Activated naive CD4-positive, alpha-beta T cell treated with anti-CD3 and anti-CD28 coated beads, Interleukin-2, amount 10 ng/mL, durations not matched to agents 7 days and 5 days (primary cell): Measurements from ENCODE around the gene ABT1.

Experiments used
- CTCF ChIA-PET: fragments of 350-600 bp; sonication (Branson Sonifier 250); formaldehyde crosslinking; loops from one replicate; lab custom pipeline; 2021; ENCODE audit warnings: antibody characterized with exemption; lab: Charles Lee
- DNase-seq: peaks from one replicate; pipeline ENCODE4 v3.0.0-alpha.2; 2020
- H3K27ac Mint-ChIP-seq: one replicate; pipeline ENCODE4 v1.8.0; 2021; ENCODE audit warnings: mild to moderate bottlenecking, moderate library complexity, mixed read lengths
- H3K27me3 Mint-ChIP-seq: one replicate; pipeline ENCODE4 v1.8.0; 2021; ENCODE audit warnings: mild to moderate bottlenecking, mixed read lengths
- H3K36me3 Mint-ChIP-seq: one replicate; pipeline ENCODE4 v1.8.0; 2021; ENCODE audit warnings: mixed read lengths
- H3K4me1 Mint-ChIP-seq: one replicate; pipeline ENCODE4 v1.8.0; 2021; ENCODE audit warnings: mixed read lengths
- H3K4me3 Mint-ChIP-seq: one replicate; pipeline ENCODE4 v1.8.0; 2021; ENCODE audit warnings: mild to moderate bottlenecking, moderate library complexity, mixed read lengths
- H3K9me3 Mint-ChIP-seq: one replicate; pipeline ENCODE4 v1.8.0; 2021; ENCODE audit warnings: mixed read lengths

Gene ABT1

DNA sequence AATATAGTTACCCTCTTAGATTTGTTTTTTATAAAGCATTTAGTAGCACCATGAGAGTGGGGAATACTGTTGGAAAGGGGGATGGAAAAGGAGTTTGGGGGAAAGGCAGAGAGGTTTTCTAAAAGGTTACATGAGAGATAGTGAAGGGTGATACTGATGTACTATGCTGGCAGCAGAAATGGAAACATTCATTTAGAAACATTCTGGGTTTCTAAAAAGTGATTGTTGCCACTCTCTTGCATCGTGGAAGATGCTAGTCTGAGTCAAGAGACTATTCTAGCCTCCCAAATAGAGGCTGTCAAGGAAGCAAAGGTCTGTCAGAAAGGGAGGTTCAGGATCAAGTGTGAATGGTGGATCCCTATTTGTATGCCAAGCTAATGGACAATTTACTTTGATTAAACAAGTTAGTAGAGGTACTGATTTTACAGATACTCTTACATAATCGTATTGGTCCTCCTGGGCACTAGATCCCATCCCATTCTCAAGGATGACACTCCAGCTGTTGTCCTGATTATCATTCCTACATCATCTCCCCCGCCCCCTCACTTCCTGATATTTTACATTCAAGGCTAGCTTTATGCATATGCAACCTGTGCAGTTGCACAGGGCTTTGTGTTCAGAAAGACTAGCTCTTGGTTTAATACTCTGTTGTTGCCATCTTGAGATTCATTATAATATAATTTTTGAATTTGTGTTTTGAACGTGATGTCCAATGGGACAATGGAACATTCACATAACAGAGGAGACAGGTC is 15.4 kb upstream of the ABT1 start:
- Mint-ChIP-seq H3K27ac (no peak overlapping the region), H3K27me3 (peaks cover 63% of the 10 kb centered on the region), H3K4me1 (peaks cover 17% of the 10 kb centered on the region), H3K9me3 (peaks cover 11% of the 10 kb centered on the region), H3K4me3 (no peak overlapping the region), H3K36me3 (no peaks in the 10 kb centered on the region)
- CTCF ChIA-PET: interaction anchor here (1.3 to 1.4 kb wide), 2 partner anchors 10 to 15 kb away, joined by 3 read pairs; no protein-coding TSS in a partner anchor
- DNase-seq: no peak

DNA sequence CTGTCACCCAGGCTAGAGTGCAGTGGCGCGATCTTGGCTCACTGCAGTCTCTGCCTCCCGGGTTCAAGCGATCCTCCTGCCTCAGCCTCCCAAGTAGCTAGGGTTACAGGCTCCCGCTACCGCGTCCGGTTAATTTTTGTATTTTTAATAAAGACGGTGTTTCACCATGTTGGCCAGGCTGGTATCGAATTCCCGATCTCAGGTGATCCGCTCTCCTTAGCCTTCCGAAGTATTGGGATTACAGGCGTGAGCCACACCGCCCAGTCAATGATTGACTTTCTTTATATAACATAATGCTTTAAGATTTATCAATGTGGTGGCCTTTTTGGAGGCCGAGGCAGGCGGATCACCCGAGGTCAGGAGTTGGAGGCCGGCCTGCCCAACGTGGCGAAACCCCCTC is 7.8 kb upstream of the ABT1 start:
- CTCF ChIA-PET: interaction anchor here (0.7 to 1.2 kb wide), 2 partner anchors 11 to 247 kb away, joined by 3 read pairs; no protein-coding TSS in a partner anchor
- peaks cover 59% of the 10 kb centered on the region for H3K27me3 Mint-ChIP-seq

DNA sequence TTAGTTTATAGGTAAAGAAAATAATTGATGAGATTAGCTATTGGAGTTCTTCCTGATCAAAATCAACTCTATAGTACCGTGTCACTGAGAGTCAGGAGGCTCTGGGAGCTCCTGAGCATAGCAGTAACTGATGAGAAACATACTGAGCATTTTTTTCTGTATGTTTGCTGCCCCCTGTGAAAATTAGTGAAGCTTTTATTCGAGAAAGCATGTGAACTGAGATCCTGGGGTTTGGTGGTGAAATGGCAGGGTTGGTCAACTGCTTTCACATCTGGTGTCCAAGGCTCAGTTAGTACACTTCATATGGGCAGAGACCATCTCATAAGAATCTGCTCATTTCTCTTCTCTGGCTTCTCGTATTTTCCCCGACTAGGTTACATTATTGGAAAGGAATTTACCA is 4.1 kb upstream of the ABT1 start:
- Mint-ChIP-seq H3K4me1 (peaks cover 17% of the 10 kb centered on the region), H3K27me3 (peaks cover 50% of the 10 kb centered on the region), H3K36me3 (no peaks in the 10 kb centered on the region), H3K4me3 (no peak overlapping the region), H3K9me3 (no peaks in the 10 kb centered on the region), H3K27ac (no peak overlapping the region)
- CTCF ChIA-PET: interaction anchor here (7.5 kb wide), 1 partner anchor 19 kb away, joined by 115 read pairs; no protein-coding TSS in a partner anchor
- no peak for DNase-seq

More for the DNA sequence above, 7.8 kb upstream of the ABT1 start:
- Mint-ChIP-seq H3K36me3 (no peaks in the 10 kb centered on the region), H3K9me3 (no peaks in the 10 kb centered on the region), H3K4me1 (peaks cover 3% of the 10 kb centered on the region), H3K4me3 (no peak overlapping the region), H3K27ac (no peak overlapping the region)
- no peak for DNase-seq

DNA sequence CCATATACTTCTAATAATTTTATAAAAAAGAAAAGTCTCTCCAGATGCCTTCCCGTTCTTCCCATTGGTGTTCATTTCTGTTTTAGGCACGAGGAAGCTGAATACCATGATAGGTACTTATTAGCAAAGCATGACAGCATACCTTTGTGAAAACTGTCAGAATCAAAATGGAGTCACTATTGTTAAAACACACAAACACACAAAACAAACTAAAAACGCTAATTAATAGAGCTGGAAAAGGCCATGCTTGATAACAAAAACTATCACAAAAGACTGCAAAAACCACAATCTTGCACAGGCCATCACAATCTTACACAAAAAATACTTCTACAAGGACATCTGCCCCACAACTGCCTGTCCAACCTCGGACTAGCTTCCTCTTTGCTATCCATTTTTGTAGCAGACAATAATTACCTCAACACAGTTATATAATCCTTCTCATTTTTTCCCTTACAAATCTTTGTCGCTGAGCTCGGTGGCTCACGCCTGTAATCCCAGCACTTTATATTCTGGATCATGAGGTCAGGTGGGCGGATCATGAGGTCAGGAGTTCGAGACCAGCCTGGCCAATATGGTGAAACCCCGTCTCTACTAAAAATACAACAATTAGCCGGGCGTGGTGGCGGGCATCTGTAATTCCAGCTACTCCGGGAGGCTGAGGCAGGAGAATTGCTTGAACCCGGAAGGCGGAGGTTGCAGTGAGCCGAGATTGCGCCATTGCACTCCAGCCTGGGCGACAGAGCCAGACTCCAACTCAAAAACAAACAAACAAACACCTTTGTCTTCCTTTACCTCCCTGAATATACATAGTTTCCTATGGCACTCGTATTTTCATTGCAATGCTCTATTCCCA is 3.2 kb upstream of the ABT1 start:
- CTCF ChIA-PET: interaction anchor here (7.5 kb wide), 1 partner anchor 20 kb away, joined by 115 read pairs; no protein-coding TSS in a partner anchor
- no peaks in the 10 kb centered on the region for H3K9me3 Mint-ChIP-seq
- H3K4me1 Mint-ChIP-seq: peaks cover 25% of the 10 kb centered on the region
- H3K36me3 Mint-ChIP-seq: peaks cover 7% of the 10 kb centered on the region
- H3K27me3 Mint-ChIP-seq: peaks cover 47% of the 10 kb centered on the region
- no peak overlapping the region for H3K4me3 Mint-ChIP-seq
- H3K27ac Mint-ChIP-seq: no peak overlapping the region
- DNase-seq: no peak

DNA sequence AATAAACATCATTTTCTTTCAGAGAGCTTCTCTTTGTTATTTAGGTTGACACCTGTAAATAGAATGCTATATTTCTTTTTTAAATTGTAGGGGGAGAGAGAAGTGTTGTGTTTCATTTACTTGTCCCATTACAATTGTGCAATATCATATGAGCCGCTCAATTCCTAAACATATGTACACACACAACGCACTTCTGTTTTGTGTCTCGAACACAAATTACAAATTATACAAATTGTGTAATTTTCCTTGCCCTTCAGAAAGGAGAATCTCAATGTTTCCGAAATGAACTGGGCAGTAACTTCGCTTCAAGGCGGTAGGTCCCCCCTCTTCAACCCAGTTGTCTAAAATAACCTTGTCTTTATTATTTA is 2.6 kb upstream of the ABT1 start:
- peaks cover 10% of the 10 kb centered on the region for H3K36me3 Mint-ChIP-seq

DNA sequence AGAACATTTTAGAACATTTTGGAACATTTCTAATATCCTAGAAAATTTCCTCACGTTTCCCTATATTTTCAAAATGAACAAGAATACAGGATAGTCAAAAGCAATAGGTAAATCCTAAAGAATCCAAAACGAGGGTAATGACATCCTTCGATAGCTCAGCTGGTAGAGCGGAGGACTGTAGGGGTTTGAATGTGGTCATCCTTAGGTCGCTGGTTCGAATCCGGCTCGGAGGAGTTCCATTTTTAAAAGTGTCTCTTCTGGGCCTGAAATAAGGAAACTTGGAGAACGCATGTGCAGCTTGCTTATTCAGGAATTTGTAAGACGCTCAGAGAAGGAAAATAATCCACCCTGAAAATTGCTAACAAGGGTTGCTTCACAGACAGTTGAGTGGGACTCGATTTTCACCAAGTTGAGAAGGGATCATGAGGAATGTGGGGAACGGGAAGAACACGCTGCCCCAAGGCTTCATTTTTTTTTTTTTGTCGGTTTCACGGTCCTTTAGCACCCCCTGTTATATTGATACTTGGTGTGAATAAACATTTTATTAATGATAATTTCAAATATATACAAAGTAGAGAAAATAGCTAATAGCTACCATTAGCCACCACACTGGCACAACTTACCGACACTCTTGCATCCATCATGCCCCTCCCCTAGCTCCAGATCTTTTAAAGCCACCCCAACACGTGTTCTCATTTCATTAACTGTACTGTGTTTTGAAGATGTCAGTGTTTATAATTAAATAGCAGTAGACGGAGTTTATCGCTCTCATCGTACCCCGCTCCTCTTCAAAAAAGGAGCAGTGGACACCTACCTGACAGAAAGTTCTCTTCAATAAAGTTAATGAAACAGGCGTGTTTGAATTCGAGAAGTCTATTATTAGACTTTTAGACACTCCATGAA is 1.8 kb upstream of the ABT1 start:
- no peaks in the 10 kb centered on the region for H3K9me3 Mint-ChIP-seq
- peaks cover 18% of the 10 kb centered on the region for H3K36me3 Mint-ChIP-seq
- peak; percentile 29 for DNase-seq
- no peak overlapping the region for H3K4me3 Mint-ChIP-seq
- peaks cover 44% of the 10 kb centered on the region for H3K27me3 Mint-ChIP-seq
- no peak overlapping the region for H3K27ac Mint-ChIP-seq
- H3K4me1 Mint-ChIP-seq: peaks cover 37% of the 10 kb centered on the region
- CTCF ChIA-PET: interaction anchor here (0.7 to 7.5 kb wide), 13 partner anchors 9 to 1201 kb away, joined by 3 to 115 read pairs (median 7); no protein-coding TSS in a partner anchor

More for the DNA sequence above, 2.6 kb upstream of the ABT1 start:
- Mint-ChIP-seq H3K4me3 (no peak overlapping the region), H3K27me3 (peaks cover 47% of the 10 kb centered on the region), H3K9me3 (no peaks in the 10 kb centered on the region), H3K27ac (no peak overlapping the region), H3K4me1 (peaks cover 29% of the 10 kb centered on the region)
- no peak for DNase-seq
- CTCF ChIA-PET: interaction anchor here (7.5 kb wide), 1 partner anchor 21 kb away, joined by 115 read pairs; no protein-coding TSS in a partner anchor

DNA sequence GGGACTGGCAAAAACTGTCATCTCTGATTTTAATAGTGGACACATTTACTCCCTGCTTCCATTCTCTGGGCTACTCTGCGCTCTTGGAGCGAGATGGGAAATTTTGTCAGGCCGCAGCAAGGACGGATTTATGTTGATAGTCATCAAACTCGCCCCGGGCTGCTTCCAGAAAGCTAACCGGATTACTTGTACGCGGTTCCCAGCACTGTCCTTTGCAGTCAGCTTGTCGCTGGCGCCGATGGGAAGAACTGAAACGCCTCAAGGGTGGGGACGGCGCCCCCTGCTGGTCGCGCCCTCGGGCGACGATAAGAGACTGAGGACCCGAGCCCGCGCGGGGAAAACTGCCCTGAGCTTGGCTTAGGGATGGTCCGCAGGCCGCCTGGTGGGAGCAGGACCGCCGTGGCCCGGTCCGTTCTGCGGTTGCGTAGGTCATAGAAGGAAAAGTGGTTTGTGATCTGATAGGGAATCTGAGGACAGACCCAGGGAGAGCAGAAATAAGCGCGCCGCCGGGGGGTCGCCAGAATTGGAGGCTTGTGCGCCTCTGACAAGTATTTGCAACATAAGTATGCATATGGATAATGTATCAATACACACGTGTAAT is 984 bp upstream of the ABT1 start:
- peak; percentile 90 for DNase-seq
- H3K4me3 Mint-ChIP-seq: no peak overlapping the region
- peaks cover 40% of the 10 kb centered on the region for H3K27me3 Mint-ChIP-seq
- no peak overlapping the region for H3K27ac Mint-ChIP-seq
- peaks cover 43% of the 10 kb centered on the region for H3K4me1 Mint-ChIP-seq
- peaks cover 20% of the 10 kb centered on the region for H3K36me3 Mint-ChIP-seq
- H3K9me3 Mint-ChIP-seq: no peaks in the 10 kb centered on the region
- CTCF ChIA-PET: interaction anchor here (0.7 to 7.5 kb wide), 15 partner anchors 10 to 1200 kb away, joined by 3 to 115 read pairs (median 4); no protein-coding TSS in a partner anchor

DNA sequence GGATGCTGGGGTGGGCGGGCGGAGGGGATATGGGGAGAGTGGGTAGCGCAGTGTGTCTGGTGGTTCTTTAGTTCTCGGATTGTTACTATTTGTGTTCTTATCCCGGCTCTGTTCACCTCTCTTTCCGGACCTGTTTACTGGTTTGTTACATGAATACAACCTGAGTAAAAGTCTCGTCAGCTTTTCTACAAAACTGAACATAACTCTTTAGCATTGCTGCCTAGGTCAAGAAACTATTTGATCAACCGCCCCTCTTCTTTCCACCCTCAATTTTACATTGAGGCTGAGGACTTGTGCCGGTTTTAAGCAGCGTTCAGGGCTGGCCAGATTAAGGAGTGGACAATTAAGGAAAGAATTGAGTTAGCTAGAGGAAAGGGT is 625 bp downstream of the ABT1 start:
- H3K9me3 Mint-ChIP-seq: no peaks in the 10 kb centered on the region
- CTCF ChIA-PET: no interaction called here
- H3K27ac Mint-ChIP-seq: no peak overlapping the region
- H3K36me3 Mint-ChIP-seq: peaks cover 21% of the 10 kb centered on the region
- H3K27me3 Mint-ChIP-seq: peaks cover 25% of the 10 kb centered on the region
- H3K4me1 Mint-ChIP-seq: peaks cover 43% of the 10 kb centered on the region
- no peak overlapping the region for H3K4me3 Mint-ChIP-seq
- no peak for DNase-seq

DNA sequence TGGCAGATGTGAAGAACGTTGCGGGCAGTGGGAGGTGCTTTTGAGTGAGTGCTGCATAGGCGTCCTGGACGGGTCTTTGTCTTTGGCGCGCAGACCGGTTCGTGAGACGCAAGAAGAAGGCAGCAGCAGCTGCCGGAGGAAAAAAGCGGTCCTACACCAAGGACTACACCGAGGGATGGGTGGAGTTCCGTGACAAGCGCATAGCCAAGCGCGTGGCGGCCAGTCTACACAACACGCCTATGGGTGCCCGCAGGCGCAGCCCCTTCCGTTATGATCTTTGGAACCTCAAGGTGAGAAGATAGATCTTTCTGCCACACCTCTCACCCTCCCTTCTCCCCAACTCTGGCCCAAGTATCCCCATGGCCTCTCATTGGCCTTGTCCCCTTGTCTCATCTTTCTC is 1.1 kb downstream of the ABT1 start:
- peaks cover 21% of the 10 kb centered on the region for H3K36me3 Mint-ChIP-seq
- CTCF ChIA-PET: no interaction called here
- no peak overlapping the region for H3K4me3 Mint-ChIP-seq
- H3K27me3 Mint-ChIP-seq: peaks cover 21% of the 10 kb centered on the region
- no peak for DNase-seq
- no peak overlapping the region for H3K27ac Mint-ChIP-seq
- no peaks in the 10 kb centered on the region for H3K9me3 Mint-ChIP-seq
- peaks cover 43% of the 10 kb centered on the region for H3K4me1 Mint-ChIP-seq

DNA sequence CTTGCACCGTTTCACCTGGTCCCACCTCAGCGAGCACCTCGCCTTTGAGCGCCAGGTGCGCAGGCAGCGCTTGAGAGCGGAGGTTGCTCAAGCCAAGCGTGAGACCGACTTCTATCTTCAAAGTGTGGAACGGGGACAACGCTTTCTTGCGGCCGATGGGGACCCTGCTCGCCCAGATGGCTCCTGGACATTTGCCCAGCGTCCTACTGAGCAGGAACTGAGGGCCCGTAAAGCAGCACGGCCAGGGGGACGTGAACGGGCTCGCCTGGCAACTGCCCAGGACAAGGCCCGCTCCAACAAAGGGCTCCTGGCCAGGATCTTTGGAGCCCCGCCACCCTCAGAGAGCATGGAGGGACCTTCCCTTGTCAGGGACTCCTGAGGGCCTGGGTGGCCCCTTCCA is 1.5 kb downstream of the ABT1 start:
- Mint-ChIP-seq H3K4me1 (peaks cover 42% of the 10 kb centered on the region), H3K9me3 (no peaks in the 10 kb centered on the region), H3K27ac (no peak overlapping the region), H3K4me3 (no peak overlapping the region), H3K36me3 (peaks cover 21% of the 10 kb centered on the region), H3K27me3 (peaks cover 18% of the 10 kb centered on the region)
- CTCF ChIA-PET: no interaction called here
- DNase-seq: no peak

DNA sequence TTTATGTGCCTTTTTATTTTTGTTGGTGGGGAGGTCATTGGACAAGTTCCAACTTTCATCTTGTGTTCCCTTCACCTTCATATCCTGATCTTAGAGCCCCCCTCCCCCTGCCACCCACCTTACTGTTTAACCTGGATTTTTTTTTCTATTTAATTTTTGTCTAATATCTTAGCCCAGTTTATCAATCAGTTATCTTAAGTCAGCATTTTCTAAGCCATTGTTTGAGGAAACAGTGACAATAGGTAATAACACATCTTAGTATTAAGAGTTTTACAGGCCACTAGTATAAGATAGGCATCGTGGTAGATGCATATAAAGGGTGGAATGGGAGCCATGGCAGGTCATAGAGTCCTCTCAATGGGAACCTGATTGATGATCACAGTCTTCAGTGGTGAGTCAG is 2.4 kb downstream of the ABT1 start:
- peaks cover 21% of the 10 kb centered on the region for H3K36me3 Mint-ChIP-seq
- no peaks in the 10 kb centered on the region for H3K9me3 Mint-ChIP-seq
- peak overlapping the region; percentile 43 for H3K27ac Mint-ChIP-seq
- H3K4me3 Mint-ChIP-seq: peak overlapping the region; percentile 41
- DNase-seq: no peak
- peaks cover 38% of the 10 kb centered on the region for H3K4me1 Mint-ChIP-seq
- CTCF ChIA-PET: no interaction called here
- H3K27me3 Mint-ChIP-seq: peaks cover 9% of the 10 kb centered on the region

DNA sequence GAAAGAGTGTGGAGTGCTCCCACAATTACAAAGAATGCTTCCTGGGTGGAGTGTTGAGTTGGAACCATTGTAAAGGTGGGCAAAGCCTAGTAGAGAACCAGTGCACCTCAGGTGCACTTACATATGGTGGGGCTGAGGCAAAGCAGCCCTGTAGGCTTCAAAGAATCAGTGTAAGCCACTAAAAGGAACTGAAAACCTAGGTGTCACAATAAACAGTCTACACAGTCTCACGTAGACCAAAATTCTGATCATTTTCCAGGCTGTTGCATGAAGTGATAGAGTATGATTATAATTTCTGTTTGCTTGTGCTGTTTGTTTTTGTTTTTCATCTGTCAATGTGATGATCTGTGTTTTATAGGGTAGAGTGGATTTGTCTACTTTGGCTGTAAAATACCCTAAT is 2.8 kb downstream of the ABT1 start:
- Mint-ChIP-seq H3K4me1 (peaks cover 33% of the 10 kb centered on the region), H3K4me3 (no peak overlapping the region), H3K9me3 (no peaks in the 10 kb centered on the region), H3K27ac (peak overlapping the region; percentile 29), H3K27me3 (peaks cover 5% of the 10 kb centered on the region), H3K36me3 (peaks cover 21% of the 10 kb centered on the region)
- CTCF ChIA-PET: no interaction called here
- DNase-seq: no peak

DNA sequence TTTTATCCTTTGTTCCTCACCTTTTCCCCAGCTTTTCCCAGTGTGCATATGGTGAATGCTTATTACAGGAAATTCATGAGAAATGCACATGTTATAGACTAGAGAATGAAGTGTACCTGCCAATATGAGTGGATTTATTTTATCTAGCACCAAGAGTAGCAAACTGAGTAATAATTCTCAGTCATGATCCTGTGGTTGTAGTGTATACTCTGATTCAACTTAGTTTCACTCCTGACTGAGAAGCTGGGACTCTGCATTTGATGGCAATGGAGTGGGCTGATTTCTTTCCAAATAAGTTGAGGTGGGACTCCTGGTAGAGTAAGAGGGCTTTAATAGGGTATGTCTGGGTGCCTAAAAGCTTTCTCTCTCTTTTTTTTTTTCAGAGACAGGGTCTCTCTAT is 4.0 kb downstream of the ABT1 start:
- Mint-ChIP-seq H3K27ac (no peak overlapping the region), H3K36me3 (peaks cover 21% of the 10 kb centered on the region), H3K27me3 (no peaks in the 10 kb centered on the region), H3K4me3 (no peak overlapping the region), H3K9me3 (no peaks in the 10 kb centered on the region), H3K4me1 (peaks cover 29% of the 10 kb centered on the region)
- no peak for DNase-seq
- CTCF ChIA-PET: interaction anchor here (0.6 kb wide), 1 partner anchor 293 kb away, joined by 3 read pairs; no protein-coding TSS in a partner anchor
